SU-DHL-6 (cell line): ENCODE results near the gene BCKDHB.

Source experiments
- H2AFZ ChIP-seq: fragments of 200-600 bp; sonication (generic); 2 replicates; pipeline ENCODE4 v1.6.1; 2014; ENCODE audit warnings: low read depth, mild to moderate bottlenecking, moderate library complexity, mixed read lengths, antibody characterized with exemption, low read length; ENCODE audit not compliant: severe bottlenecking
- H3F3A ChIP-seq: fragments of 200-600 bp; shearing (Covaris generic); 2 replicates; pipeline ENCODE4 v1.6.0; 2016; ENCODE audit warnings: antibody characterized with exemption, mild to moderate bottlenecking; ENCODE audit not compliant: insufficient read depth
- H3K27ac ChIP-seq: fragments of 200-600 bp; sonication (generic); 2 replicates; pipeline ENCODE4 v1.5.1; 2016; ENCODE audit warnings: low read depth, mild to moderate bottlenecking, low read length, moderate library complexity, mixed read lengths
- H3K27me3 ChIP-seq: fragments of 200-600 bp; sonication (generic), shearing (Covaris generic); 2 replicates; pipeline ENCODE4 v1.6.0; 2014; ENCODE audit warnings: mild to moderate bottlenecking, low read length
- H3K36me3 ChIP-seq: fragments of 200-600 bp; sonication (generic); 2 replicates; pipeline ENCODE4 v1.6.1; 2014; ENCODE audit warnings: mild to moderate bottlenecking, low read length, mixed read lengths
- H3K4me2 ChIP-seq: fragments of 300-600, 200-600 bp; shearing (Covaris generic), sonication (generic); 2 replicates; pipeline ENCODE4 v1.6.0; 2014; ENCODE audit warnings: low read length, low read depth, mild to moderate bottlenecking; ENCODE audit not compliant: poor library complexity, severe bottlenecking
- H3K4me3 ChIP-seq: fragments of 200-600 bp; sonication (generic); 2 replicates; pipeline ENCODE4 v1.5.1; 2014; ENCODE audit warnings: antibody characterized with exemption, low read length, mild to moderate bottlenecking, mixed read lengths; ENCODE audit not compliant: insufficient read depth, poor library complexity, severe bottlenecking
- H3K79me2 ChIP-seq: fragments of 200-600 bp; sonication (generic); 2 replicates; pipeline ENCODE4 v1.6.1; 2014; ENCODE audit warnings: mild to moderate bottlenecking, low read length, moderate library complexity; ENCODE audit not compliant: insufficient read depth
- H3K9ac ChIP-seq: fragments of 200-600 bp; sonication (generic); 2 replicates; pipeline ENCODE4 v1.7.0; 2014; ENCODE audit warnings: mild to moderate bottlenecking, low read length
- H3K9me2 ChIP-seq: fragments of 200-600 bp; sonication (generic); replicated peaks from 2 replicates; pipeline ENCODE4 v1.6.1; 2014; ENCODE audit warnings: low read length; ENCODE audit not compliant: insufficient read depth
- H3K9me3 ChIP-seq: fragments of 200-600 bp; sonication (generic); 2 replicates; pipeline ENCODE4 v1.6.1; 2014; ENCODE audit warnings: low read length, mixed read lengths; ENCODE audit not compliant: insufficient read depth
- H4K20me1 ChIP-seq: fragments of 200-600 bp; sonication (generic); 2 replicates; pipeline ENCODE4 v1.6.1; 2014; ENCODE audit warnings: low read depth, mild to moderate bottlenecking, antibody characterized with exemption, low read length, moderate library complexity, mixed read lengths
- EZH2phosphoT487 ChIP-seq: fragments of 200-600 bp; sonication (generic), shearing (Covaris generic); conservative IDR thresholded peaks from 2 replicates; pipeline ENCODE4 v1.6.1; 2018; ENCODE audit warnings: mild to moderate bottlenecking, antibody characterized with exemption, low read length, moderate library complexity, mixed read lengths
- TF ChIP-seq, protein P1 (sequence below): fragments of 200-600 bp; sonication (generic); IDR thresholded peaks from one replicate; pipeline ENCODE4 v1.5.1; 2017; ENCODE audit warnings: antibody characterized with exemption, mild to moderate bottlenecking, low read length, moderate library complexity; ENCODE audit not compliant: insufficient read depth, poor library complexity, severe bottlenecking

BCKDHB gene

DNA sequence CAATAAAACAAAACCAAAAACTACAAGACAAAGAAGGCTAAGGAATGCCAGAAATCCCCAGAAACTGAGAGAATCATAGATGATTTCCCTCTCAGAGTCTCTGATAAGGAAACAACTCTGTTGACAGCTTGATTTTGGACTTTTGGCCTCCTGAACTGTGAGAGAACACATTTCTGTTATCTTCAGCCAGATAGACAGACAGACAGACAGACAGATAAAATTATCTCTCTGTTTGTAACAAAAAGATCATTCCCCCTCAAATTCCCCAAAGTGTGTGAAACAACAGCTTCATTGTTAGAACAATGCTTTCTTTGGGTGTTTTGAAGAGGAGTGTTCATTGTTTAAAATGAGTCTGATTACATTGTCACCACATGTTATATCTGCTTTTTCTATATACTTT, 148.2 kb downstream of the BCKDHB start:
- H3K27ac ChIP-seq: no peak overlapping the region
- TF ChIP-seq EZH2phosphoT487: no peak
- TF ChIP-seq, protein P1, sequence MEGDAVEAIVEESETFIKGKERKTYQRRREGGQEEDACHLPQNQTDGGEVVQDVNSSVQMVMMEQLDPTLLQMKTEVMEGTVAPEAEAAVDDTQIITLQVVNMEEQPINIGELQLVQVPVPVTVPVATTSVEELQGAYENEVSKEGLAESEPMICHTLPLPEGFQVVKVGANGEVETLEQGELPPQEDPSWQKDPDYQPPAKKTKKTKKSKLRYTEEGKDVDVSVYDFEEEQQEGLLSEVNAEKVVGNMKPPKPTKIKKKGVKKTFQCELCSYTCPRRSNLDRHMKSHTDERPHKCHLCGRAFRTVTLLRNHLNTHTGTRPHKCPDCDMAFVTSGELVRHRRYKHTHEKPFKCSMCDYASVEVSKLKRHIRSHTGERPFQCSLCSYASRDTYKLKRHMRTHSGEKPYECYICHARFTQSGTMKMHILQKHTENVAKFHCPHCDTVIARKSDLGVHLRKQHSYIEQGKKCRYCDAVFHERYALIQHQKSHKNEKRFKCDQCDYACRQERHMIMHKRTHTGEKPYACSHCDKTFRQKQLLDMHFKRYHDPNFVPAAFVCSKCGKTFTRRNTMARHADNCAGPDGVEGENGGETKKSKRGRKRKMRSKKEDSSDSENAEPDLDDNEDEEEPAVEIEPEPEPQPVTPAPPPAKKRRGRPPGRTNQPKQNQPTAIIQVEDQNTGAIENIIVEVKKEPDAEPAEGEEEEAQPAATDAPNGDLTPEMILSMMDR: no peak
- no peak overlapping the region for H3K4me2 ChIP-seq
- no peaks in the 10 kb centered on the region for H3F3A ChIP-seq
- H3K27me3 ChIP-seq: no peaks in the 10 kb centered on the region
- no peak overlapping the region for H3K4me3 ChIP-seq
- H4K20me1 ChIP-seq: no peaks in the 10 kb centered on the region
- H2AFZ ChIP-seq: no peak overlapping the region
- H3K9me3 ChIP-seq: no peaks in the 10 kb centered on the region
- H3K9ac ChIP-seq: no peak overlapping the region
- no peaks in the 10 kb centered on the region for H3K9me2 ChIP-seq
- H3K79me2 ChIP-seq: no peaks in the 10 kb centered on the region
- H3K36me3 ChIP-seq: no peaks in the 10 kb centered on the region

DNA sequence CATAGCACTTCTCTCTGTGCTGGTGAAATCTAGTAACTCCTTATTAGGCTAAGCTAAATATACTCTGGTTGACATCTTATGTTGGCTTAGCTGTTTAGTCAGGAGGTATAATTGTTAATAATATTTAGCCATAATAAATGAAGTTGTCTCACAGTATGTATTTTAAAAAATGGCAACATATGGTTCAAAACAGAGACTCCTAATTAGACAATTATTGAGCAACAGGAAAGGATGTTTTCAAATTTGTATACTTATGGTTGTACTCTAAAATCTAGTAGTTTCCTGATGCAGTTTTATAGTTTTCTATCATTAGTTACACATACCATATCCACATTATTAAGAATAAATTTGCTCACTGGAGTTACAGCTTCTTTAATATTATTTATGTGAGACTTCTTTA, 150.2 kb downstream of the BCKDHB start:
- Histone ChIP-seq H3K4me3 (no peak overlapping the region), H3K79me2 (no peaks in the 10 kb centered on the region), H4K20me1 (no peaks in the 10 kb centered on the region), H3K9me3 (no peaks in the 10 kb centered on the region), H2AFZ (no peak overlapping the region), H3K27ac (no peak overlapping the region), H3K36me3 (no peaks in the 10 kb centered on the region), H3F3A (no peaks in the 10 kb centered on the region), H3K27me3 (no peaks in the 10 kb centered on the region), H3K9ac (no peak overlapping the region), H3K4me2 (no peak overlapping the region), H3K9me2 (no peaks in the 10 kb centered on the region)
- TF ChIP-seq, protein P1: no peak
- TF ChIP-seq EZH2phosphoT487: no peak

GRCh38 chr6:80259118-80259517, 152.6 kb downstream of the BCKDHB start:
- Histone ChIP-seq H3F3A (no peaks in the 10 kb centered on the region), H3K27me3 (no peaks in the 10 kb centered on the region), H3K9me3 (no peaks in the 10 kb centered on the region), H3K36me3 (no peaks in the 10 kb centered on the region), H3K9ac (no peak overlapping the region), H3K79me2 (no peaks in the 10 kb centered on the region), H2AFZ (no peak overlapping the region), H4K20me1 (no peaks in the 10 kb centered on the region), H3K4me3 (no peak overlapping the region), H3K27ac (no peak overlapping the region), H3K9me2 (no peaks in the 10 kb centered on the region), H3K4me2 (no peak overlapping the region)
- TF ChIP-seq, protein P1: no peak
- no peak for TF ChIP-seq EZH2phosphoT487

GRCh38 chr6:80263585-80263984, 157.1 kb downstream of the BCKDHB start:
- no peaks in the 10 kb centered on the region for H4K20me1 ChIP-seq

More at GRCh38 chr6:80263585-80263984, 157.1 kb downstream of the BCKDHB start:
- no peak overlapping the region for H3K4me2 ChIP-seq
- H3K79me2 ChIP-seq: no peaks in the 10 kb centered on the region
- H3K9ac ChIP-seq: no peak overlapping the region
- TF ChIP-seq, protein P1: no peak
- no peak for TF ChIP-seq EZH2phosphoT487
- H3K9me3 ChIP-seq: no peaks in the 10 kb centered on the region
- H3K27ac ChIP-seq: no peak overlapping the region
- H3F3A ChIP-seq: no peaks in the 10 kb centered on the region
- H3K9me2 ChIP-seq: no peaks in the 10 kb centered on the region
- H3K4me3 ChIP-seq: no peak overlapping the region
- no peak overlapping the region for H2AFZ ChIP-seq
- no peaks in the 10 kb centered on the region for H3K27me3 ChIP-seq
- H3K36me3 ChIP-seq: no peaks in the 10 kb centered on the region
